ENCODE results near the gene LPO.

The LPO gene

GRCh38 chr17:58196610-58197009, 41.8 kb upstream of the LPO start:
- no peak for TF ChIP-seq CTCF (IDR thresholded peaks at IDR 0.05; ENCODE audit: low read length, missing control alignments)
- DNase-seq (ENCODE audit: low read depth) = no peak
- H3K4me3 ChIP-seq (replicated peaks; ENCODE audit: low read depth, low read length) = no peak overlapping the region

GRCh38 chr17:58200024-58200633, 38.3 kb upstream of the LPO start:
- peak; percentile 53 for DNase-seq (ENCODE audit: low read depth)
- H3K4me3 ChIP-seq (replicated peaks; ENCODE audit: low read depth, low read length) = no peak overlapping the region
- peak; percentile 57 for TF ChIP-seq CTCF (IDR thresholded peaks at IDR 0.05; ENCODE audit: low read length, missing control alignments)

GRCh38 chr17:58202859-58203258, 35.5 kb upstream of the LPO start:
- DNase-seq (ENCODE audit: low read depth) = no peak
- H3K4me3 ChIP-seq (replicated peaks; ENCODE audit: low read depth, low read length) = no peak overlapping the region
- no peak for TF ChIP-seq CTCF (IDR thresholded peaks at IDR 0.05; ENCODE audit: low read length, missing control alignments)

GRCh38 chr17:58204796-58205195, 33.6 kb upstream of the LPO start:
- DNase-seq (ENCODE audit: low read depth) = no peak
- H3K4me3 ChIP-seq (replicated peaks; ENCODE audit: low read depth, low read length) = no peak overlapping the region
- no peak for TF ChIP-seq CTCF (IDR thresholded peaks at IDR 0.05; ENCODE audit: low read length, missing control alignments)

- no peak overlapping the region for H3K4me3 ChIP-seq (replicated peaks; ENCODE audit: low read depth, low read length)
- no peak for DNase-seq (ENCODE audit: low read depth)
- no peak for TF ChIP-seq CTCF (IDR thresholded peaks at IDR 0.05; ENCODE audit: low read length, missing control alignments)
Measured at GRCh38 chr17:58205936-58206335, 32.4 kb upstream of the LPO start.

GRCh38 chr17:58207451-58207850, 30.9 kb upstream of the LPO start:
- TF ChIP-seq CTCF (IDR thresholded peaks at IDR 0.05; ENCODE audit: low read length, missing control alignments) = no peak
- no peak overlapping the region for H3K4me3 ChIP-seq (replicated peaks; ENCODE audit: low read depth, low read length)
- no peak for DNase-seq (ENCODE audit: low read depth)

- no peak for DNase-seq (ENCODE audit: low read depth)
- no peak overlapping the region for H3K4me3 ChIP-seq (replicated peaks; ENCODE audit: low read depth, low read length)
- TF ChIP-seq CTCF (IDR thresholded peaks at IDR 0.05; ENCODE audit: low read length, missing control alignments) = no peak
Measured at GRCh38 chr17:58208344-58208743, 30.0 kb upstream of the LPO start.
